Activated T-helper 2 cell treated with anti-CD3 and anti-CD28 coated beads, Interferon-gamma antibody, Interleukin-2, Interleukin-4, amounts not matched to agents 10 μg/mL and 5 μg/mL and 100 μg/mL, durations not matched to agents 14 hours and 24 hours and 36 hours (primary cell): ENCODE data around the gene EYS. TPM values are rescaled to one million over a fixed set of nuclear protein-coding genes. Genes with fewer than 3 reads are reported as not detected.

Experiments used
- DNase-seq: peaks from one replicate; pipeline ENCODE4 v3.0.0; 2021; ENCODE audit warnings: low spot score
- H3K27ac Mint-ChIP-seq: one replicate; pipeline ENCODE4 v1.8.0; 2021; ENCODE audit warnings: mixed read lengths
- H3K27me3 Mint-ChIP-seq: one replicate; pipeline ENCODE4 v1.8.0; 2021; ENCODE audit warnings: low read depth, mixed read lengths
- H3K36me3 Mint-ChIP-seq: one replicate; pipeline ENCODE4 v1.8.0; 2021; ENCODE audit warnings: low read depth, mixed read lengths
- H3K4me1 Mint-ChIP-seq: one replicate; pipeline ENCODE4 v1.8.0; 2021; ENCODE audit warnings: low read depth, mixed read lengths
- H3K4me3 Mint-ChIP-seq: one replicate; pipeline ENCODE4 v1.8.0; 2021; ENCODE audit warnings: low read depth, mild to moderate bottlenecking, moderate library complexity, mixed read lengths
- H3K9me3 Mint-ChIP-seq: one replicate; pipeline ENCODE4 v1.8.0; 2021; ENCODE audit warnings: mixed read lengths
- intact Hi-C: fragments of 100-400 bp; cut with micrococcal nuclease; formaldehyde crosslinking; loops from one replicate; pipeline ENCODE4 v1.15.1; 2023
- total RNA-seq: library from RNA; stranded (reverse); gene quantifications from 2 replicates; pipeline ENCODE4 v1.2.3, GENCODE V29; 2022

The EYS gene
- total RNA-seq, 1 donor from 2014 or later, result not detected

DNA sequence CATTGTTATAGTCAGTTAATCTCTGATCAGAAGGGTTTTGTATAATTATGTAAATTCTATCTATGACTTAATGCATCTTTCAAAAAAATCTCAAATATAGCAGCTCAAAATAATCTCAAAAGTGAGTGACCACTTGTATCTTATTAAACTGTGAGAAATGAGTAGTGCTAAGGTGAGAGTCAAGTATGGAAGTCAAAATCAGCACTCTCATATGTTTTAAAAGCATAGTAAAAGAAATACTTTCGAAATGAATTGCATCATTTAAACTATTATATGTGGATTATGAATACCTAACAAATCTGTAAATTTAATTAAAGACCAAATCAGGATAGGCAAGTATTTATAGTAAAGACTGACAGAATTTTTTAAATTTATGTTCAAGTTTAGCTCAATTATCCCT lies 1425.9 kb downstream of the EYS start:
- Mint-ChIP-seq H3K4me1 (no peaks in the 10 kb centered on the region), H3K4me3 (no peak overlapping the region), H3K27me3 (no peaks in the 10 kb centered on the region), H3K36me3 (no peaks in the 10 kb centered on the region), H3K9me3 (peaks cover 3% of the 10 kb centered on the region), H3K27ac (no peak overlapping the region)
- no peak for DNase-seq
- intact Hi-C loops, result no loop called here

- no peaks in the 10 kb centered on the region for H3K27me3 Mint-ChIP-seq
- intact Hi-C loops, result no loop called here
- DNase-seq, result no peak
- H3K36me3 Mint-ChIP-seq, result no peaks in the 10 kb centered on the region
- peaks cover 6% of the 10 kb centered on the region for H3K9me3 Mint-ChIP-seq
- no peak overlapping the region for H3K4me3 Mint-ChIP-seq
- H3K4me1 Mint-ChIP-seq, result no peaks in the 10 kb centered on the region
- no peak overlapping the region for H3K27ac Mint-ChIP-seq
Observed at GRCh38 chr6:64280569-64280968, 1426.5 kb downstream of the EYS start.

GRCh38 chr6:64270083-64270482 lies 1436.9 kb downstream of the EYS start:
- H3K4me3 Mint-ChIP-seq, result no peak overlapping the region

GRCh38 chr6:64266351-64266821 lies 1440.6 kb downstream of the EYS start:
- no peaks in the 10 kb centered on the region for H3K36me3 Mint-ChIP-seq
- H3K4me1 Mint-ChIP-seq, result no peaks in the 10 kb centered on the region
- intact Hi-C loops, result no loop called here
- DNase-seq, result no peak
- H3K9me3 Mint-ChIP-seq, result peaks cover 10% of the 10 kb centered on the region
- H3K27ac Mint-ChIP-seq, result no peak overlapping the region
- H3K27me3 Mint-ChIP-seq, result no peaks in the 10 kb centered on the region
- no peak overlapping the region for H3K4me3 Mint-ChIP-seq

More at GRCh38 chr6:64270083-64270482, 1436.9 kb downstream of the EYS start:
- Mint-ChIP-seq H3K9me3 (peaks cover 16% of the 10 kb centered on the region), H3K27ac (no peak overlapping the region), H3K4me1 (no peaks in the 10 kb centered on the region), H3K36me3 (no peaks in the 10 kb centered on the region), H3K27me3 (no peaks in the 10 kb centered on the region)
- intact Hi-C loops, result no loop called here
- no peak for DNase-seq

- intact Hi-C loops, result no loop called here
- Mint-ChIP-seq H3K36me3 (no peaks in the 10 kb centered on the region), H3K27me3 (no peaks in the 10 kb centered on the region), H3K27ac (no peak overlapping the region), H3K4me1 (no peaks in the 10 kb centered on the region), H3K4me3 (no peak overlapping the region), H3K9me3 (peaks cover 12% of the 10 kb centered on the region)
- no peak for DNase-seq
Observed at GRCh38 chr6:64263778-64264177, 1443.2 kb downstream of the EYS start.

GRCh38 chr6:64259372-64259771 lies 1447.7 kb downstream of the EYS start:
- Mint-ChIP-seq H3K9me3 (peaks cover 8% of the 10 kb centered on the region), H3K4me1 (no peaks in the 10 kb centered on the region), H3K4me3 (no peak overlapping the region), H3K27me3 (no peaks in the 10 kb centered on the region), H3K27ac (no peak overlapping the region), H3K36me3 (no peaks in the 10 kb centered on the region)
- intact Hi-C loops, result no loop called here
- DNase-seq, result no peak

GRCh38 chr6:64258752-64259151 lies 1448.3 kb downstream of the EYS start:
- intact Hi-C loops, result no loop called here
- Mint-ChIP-seq H3K27me3 (no peaks in the 10 kb centered on the region), H3K4me3 (no peak overlapping the region), H3K36me3 (no peaks in the 10 kb centered on the region), H3K9me3 (peaks cover 8% of the 10 kb centered on the region), H3K4me1 (no peaks in the 10 kb centered on the region), H3K27ac (no peak overlapping the region)
- DNase-seq, result no peak

- Mint-ChIP-seq H3K4me3 (no peak overlapping the region), H3K9me3 (peaks cover 8% of the 10 kb centered on the region), H3K36me3 (no peaks in the 10 kb centered on the region), H3K27ac (no peak overlapping the region), H3K27me3 (no peaks in the 10 kb centered on the region), H3K4me1 (no peaks in the 10 kb centered on the region)
- intact Hi-C loops, result no loop called here
- DNase-seq, result no peak
Observed at GRCh38 chr6:64258302-64258701, 1448.7 kb downstream of the EYS start.

GRCh38 chr6:64257586-64257985 lies 1449.4 kb downstream of the EYS start:
- Mint-ChIP-seq H3K36me3 (no peaks in the 10 kb centered on the region), H3K27ac (no peak overlapping the region), H3K4me1 (no peaks in the 10 kb centered on the region), H3K27me3 (no peaks in the 10 kb centered on the region), H3K9me3 (peaks cover 4% of the 10 kb centered on the region), H3K4me3 (no peak overlapping the region)
- DNase-seq, result no peak
- intact Hi-C loops, result no loop called here

DNA sequence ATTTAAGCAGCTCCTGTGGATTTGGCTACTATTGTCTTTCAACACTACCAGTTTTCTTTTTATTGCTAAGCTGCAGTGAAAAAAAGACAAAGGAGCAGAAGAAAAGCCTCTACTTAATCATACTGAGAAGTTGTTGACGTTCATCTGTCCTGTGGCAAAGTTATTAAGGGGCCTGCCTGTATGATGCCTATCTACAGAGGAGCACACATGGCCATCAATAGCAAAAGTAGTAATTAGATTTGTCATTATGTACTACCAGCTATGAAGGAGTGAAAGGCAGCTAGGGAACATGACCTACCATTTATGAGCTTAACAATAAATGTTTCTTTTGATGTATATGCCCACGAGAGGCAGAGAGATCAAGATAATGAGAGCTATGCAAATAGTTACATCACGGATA lies 1450.5 kb downstream of the EYS start:
- Mint-ChIP-seq H3K27me3 (no peaks in the 10 kb centered on the region), H3K36me3 (no peaks in the 10 kb centered on the region), H3K27ac (no peak overlapping the region), H3K4me1 (no peaks in the 10 kb centered on the region), H3K4me3 (no peak overlapping the region), H3K9me3 (peaks cover 4% of the 10 kb centered on the region)
- no peak for DNase-seq
- intact Hi-C loops, result no loop called here

DNA sequence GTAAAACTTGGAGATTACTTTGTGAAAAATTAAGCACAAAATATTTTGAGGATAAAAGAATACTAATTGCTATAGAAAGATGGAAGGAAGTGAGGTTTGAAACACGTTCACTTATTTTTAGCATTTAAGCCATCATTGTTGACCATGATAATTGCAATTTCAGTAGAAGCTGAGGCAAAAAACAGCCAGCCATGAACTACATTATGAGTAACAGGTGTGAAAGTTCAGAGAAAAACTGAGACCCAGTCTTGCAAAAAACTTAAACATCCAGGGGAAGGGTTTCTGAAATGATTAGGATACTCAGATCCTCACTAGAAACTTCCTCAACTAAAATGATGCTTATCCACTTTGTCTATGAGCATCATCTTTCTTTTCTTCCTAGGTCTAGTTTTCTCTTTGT lies 1452.0 kb downstream of the EYS start:
- Mint-ChIP-seq H3K9me3 (peaks cover 4% of the 10 kb centered on the region), H3K4me1 (no peaks in the 10 kb centered on the region), H3K27me3 (no peaks in the 10 kb centered on the region), H3K36me3 (no peaks in the 10 kb centered on the region), H3K4me3 (no peak overlapping the region), H3K27ac (no peak overlapping the region)
- DNase-seq, result no peak
- intact Hi-C loops, result no loop called here

DNA sequence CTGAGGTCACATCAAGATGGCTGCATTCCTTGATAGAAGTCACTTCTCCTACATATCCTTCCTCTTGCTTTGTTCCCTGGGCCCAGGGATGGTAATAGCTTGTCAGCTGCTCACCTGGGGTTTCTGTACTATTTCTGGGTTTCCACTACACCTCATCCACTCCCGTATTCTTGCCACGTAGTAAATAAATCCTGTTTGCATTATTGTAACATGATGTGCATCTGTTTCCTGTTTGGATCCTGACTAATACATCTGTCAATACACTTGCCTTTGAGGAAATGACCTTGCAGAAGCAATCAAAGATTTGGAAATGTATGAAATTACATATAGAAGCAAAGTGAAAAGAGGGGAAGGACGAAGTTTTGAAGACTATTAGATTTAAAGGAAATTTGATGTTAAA lies 1452.5 kb downstream of the EYS start:
- no peak overlapping the region for H3K4me3 Mint-ChIP-seq
- peaks cover 3% of the 10 kb centered on the region for H3K9me3 Mint-ChIP-seq
- intact Hi-C loops, result no loop called here

DNA sequence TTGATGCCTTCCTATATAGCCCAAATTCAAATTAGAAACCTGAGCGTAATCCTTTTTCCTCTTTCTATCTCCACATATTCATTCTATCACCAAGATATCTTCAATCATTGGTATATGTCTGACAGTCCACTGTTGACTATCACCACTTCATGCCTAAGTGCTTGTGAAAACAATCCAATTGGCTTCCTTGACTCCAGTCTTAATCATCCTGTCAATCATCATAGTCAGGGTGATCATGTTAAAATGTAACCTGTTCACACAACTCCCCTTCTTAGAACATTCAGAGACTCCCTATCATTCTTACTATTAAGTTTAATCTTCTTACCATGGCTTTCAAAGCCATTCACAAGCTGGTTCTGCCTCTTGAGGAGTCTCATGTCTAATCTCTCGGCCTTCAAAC lies 1454.8 kb downstream of the EYS start:
- intact Hi-C loops, result no loop called here
- Mint-ChIP-seq H3K4me1 (no peaks in the 10 kb centered on the region), H3K9me3 (peaks cover 11% of the 10 kb centered on the region), H3K27me3 (no peaks in the 10 kb centered on the region), H3K27ac (no peak overlapping the region), H3K4me3 (no peak overlapping the region), H3K36me3 (no peaks in the 10 kb centered on the region)
- no peak for DNase-seq

More for the DNA sequence above, 1452.5 kb downstream of the EYS start:
- no peaks in the 10 kb centered on the region for H3K4me1 Mint-ChIP-seq
- H3K36me3 Mint-ChIP-seq, result no peaks in the 10 kb centered on the region
- DNase-seq, result no peak
- no peak overlapping the region for H3K27ac Mint-ChIP-seq
- no peaks in the 10 kb centered on the region for H3K27me3 Mint-ChIP-seq

GRCh38 chr6:64250126-64250525 lies 1456.9 kb downstream of the EYS start:
- Mint-ChIP-seq H3K36me3 (no peaks in the 10 kb centered on the region), H3K27ac (no peak overlapping the region), H3K9me3 (peaks cover 20% of the 10 kb centered on the region), H3K27me3 (no peaks in the 10 kb centered on the region), H3K4me3 (no peak overlapping the region), H3K4me1 (no peaks in the 10 kb centered on the region)
- no peak for DNase-seq
- intact Hi-C loops, result no loop called here
